HG03135 (cell line): ENCODE results near the gene LIN7B.
A peak's percentile ranks its signal among the peaks of the same experiment; 100 is the strongest.
"Not testable (repeated sequence)": the region's sequence is repeated elsewhere in the genome, so short reads cannot be mapped to it uniquely, and the experiment has no call there.

Experiments
- ATAC-seq: cut with Tn5 transposase; IDR thresholded peaks from one replicate; pipeline ENCODE4 v1.9.1; 2021; ENCODE audit warnings: mild to moderate bottlenecking, moderate library complexity; ENCODE audit not compliant: unreplicated experiment

Gene LIN7B

DNA sequence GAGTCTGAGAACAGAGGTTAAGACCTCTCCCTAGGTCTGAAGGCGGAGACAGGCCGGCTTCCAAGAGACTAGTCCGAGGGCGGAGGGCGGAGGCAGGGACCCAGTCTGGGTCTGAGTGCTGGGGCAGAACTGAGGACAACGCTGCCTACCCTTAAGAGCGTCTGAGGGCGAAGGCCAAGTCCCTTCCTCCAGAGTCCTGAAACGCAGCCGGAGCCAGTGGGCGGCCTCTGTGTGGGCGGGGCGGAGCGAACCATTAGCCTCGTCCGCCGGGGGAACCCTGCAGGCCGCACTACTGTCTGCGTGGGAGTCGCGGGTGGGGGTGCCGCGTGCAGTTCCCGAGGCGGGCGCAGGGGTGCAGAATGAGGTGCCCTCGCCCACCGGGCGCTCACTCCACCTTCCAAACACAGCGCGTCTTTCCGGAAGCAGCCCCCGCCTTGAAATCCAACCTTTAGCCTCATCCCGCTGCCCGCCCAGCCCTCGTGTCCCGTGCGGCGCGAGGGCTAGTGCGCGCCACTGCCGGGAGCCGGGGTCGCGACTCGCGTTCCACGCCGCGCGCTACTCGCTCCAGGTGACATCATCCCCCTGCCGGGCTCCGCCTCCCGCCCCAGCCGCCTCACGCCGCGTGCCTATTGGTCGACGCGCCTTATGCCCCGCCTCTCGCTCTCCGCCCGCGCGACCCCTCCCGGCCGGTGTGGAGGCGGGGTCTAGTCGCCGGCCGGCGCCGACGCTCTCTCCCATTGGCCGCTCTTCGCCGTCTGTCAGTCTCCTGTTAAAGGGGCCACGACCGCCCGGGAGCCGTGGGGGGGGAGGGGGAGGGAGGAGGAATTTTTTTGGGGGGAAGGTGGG, 4.6 kb downstream of the LIN7B start, which contains the start of gene C19orf73:
Gene C19orf73, minus strand, starts transcription at position 579 of the 846 bp plus-strand sequence. Its CDS starts 121 bp downstream, at position 458.
- ATAC-seq: peak; percentile 74

DNA sequence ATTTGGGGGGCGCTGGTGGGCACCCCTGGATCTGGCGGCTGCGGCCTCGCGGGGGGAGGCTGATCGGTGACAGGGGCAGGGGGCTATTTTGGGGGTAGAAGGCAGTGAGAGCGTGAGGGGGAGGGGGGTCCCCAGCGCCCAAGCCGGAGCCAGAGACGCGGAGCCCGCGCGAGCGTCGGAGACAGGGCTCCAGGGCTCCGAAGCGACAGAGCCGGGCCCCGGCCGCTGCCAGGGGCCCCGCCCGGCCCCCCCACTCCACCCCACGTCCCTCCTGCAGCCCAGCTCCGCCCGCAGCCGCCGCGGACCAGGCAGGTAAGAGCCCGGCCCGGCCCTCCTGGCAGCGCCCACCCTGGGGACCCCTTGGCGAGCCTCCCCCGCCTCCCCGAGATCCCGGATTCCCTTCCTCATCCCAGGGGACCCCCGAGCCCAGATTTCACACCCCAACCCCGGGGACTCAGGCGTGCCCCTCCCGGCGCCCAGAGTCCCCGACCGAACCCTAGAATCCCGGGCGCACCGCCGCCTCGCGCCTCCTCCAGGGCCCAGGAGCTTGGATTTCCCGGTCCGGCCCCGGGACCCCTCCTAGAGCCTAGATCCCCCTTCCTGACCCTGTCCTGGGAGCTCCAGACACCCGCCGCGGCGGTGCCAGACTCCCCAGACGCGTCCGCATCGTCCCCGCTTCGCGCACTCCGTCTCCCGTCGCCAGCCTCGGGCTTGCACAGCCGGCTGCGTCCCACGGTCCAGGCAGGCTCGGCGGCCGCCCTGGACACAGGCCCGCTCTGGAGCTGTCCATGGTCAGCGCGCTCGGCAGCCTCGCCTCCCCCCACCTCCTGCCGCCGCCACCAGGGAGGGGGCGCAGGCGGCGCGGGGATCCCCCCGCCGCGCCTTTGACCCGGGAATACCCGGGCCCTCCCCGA, 5.5 kb downstream of the LIN7B start, which contains the start of gene PPFIA3:
Gene PPFIA3, plus strand, starts transcription at position 134 of the 914 bp plus-strand sequence. CDS start 8,330 bp downstream, outside the sequence.
- ATAC-seq: no peak

DNA sequence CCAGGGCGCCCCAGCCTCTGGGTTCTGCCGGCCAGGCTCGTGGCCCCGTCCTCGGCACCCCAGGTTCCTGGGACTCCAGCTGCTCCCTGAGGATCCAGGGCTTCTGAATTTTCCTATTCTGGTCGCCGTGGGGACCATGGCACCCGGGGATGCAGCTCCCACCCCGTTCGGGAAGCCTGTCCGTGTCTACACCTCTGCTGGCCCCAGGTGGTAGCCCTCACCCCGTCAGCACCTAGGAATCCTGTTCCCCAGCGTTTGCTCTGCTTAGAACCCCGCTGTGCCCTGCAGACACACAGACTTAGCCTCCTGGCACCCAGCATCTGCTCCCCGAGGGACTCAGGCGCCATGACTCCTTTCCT, 6.1 kb downstream of the LIN7B start:
- ATAC-seq: no peak

DNA sequence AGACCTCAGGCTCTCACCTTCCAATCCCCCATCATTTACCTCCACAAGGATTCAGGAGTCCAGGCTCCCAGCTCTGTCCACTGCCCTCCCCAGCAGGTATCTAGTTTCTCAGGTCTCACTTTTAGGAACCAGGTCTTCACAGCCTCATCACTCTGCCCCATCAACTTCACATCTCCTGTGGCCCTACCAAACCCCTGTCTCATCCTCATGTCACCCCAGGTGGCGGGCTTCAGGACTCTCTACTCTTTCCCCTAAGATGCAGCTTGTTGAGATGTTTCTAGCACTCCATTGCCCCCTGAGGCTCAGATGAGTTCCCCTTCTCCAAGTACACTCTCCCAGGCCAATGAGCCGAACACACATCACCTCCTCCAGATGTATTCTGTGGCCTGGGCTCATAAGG, 6.7 kb downstream of the LIN7B start:
- no peak for ATAC-seq

DNA sequence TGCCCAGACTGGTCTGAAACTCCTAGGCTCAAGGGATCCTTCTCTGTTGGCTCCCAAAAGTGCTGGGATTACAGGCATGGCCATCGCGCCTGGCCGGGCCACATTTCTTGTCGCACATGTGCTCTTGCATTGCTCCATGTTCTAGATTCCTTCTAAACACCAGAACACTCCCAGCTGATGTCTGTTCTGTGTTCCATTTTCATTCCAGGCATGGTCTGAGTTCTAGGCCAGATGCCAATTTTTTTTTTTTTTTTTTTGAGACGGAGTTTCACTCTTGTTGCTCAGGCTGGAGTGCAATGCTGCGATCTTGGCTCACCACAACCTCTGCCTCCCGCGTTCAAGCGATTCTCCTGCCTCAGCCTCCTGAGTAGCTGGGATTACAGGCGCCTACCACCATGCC, 7.7 kb downstream of the LIN7B start:
- ATAC-seq: not testable (repeated sequence)

DNA sequence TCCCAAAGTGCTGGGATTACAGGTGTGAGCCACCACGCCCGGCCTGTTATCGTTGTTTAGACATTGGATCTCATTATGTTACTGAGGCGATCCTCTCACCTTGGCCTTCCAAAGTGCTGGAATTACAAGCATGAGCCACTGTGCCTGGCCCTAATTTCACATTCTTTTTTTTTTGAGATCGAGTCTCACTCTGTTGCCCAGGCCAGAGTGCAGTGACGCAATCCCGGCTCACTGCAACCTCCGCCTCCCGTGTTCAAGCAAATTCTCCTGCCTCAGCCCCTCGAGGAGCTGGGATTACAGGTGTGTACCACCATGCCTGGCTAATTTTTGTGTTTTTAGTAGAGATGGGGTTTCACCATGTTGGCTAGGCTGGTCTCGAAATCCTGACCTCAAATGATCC, 9.1 kb downstream of the LIN7B start:
- not testable (repeated sequence) for ATAC-seq

DNA sequence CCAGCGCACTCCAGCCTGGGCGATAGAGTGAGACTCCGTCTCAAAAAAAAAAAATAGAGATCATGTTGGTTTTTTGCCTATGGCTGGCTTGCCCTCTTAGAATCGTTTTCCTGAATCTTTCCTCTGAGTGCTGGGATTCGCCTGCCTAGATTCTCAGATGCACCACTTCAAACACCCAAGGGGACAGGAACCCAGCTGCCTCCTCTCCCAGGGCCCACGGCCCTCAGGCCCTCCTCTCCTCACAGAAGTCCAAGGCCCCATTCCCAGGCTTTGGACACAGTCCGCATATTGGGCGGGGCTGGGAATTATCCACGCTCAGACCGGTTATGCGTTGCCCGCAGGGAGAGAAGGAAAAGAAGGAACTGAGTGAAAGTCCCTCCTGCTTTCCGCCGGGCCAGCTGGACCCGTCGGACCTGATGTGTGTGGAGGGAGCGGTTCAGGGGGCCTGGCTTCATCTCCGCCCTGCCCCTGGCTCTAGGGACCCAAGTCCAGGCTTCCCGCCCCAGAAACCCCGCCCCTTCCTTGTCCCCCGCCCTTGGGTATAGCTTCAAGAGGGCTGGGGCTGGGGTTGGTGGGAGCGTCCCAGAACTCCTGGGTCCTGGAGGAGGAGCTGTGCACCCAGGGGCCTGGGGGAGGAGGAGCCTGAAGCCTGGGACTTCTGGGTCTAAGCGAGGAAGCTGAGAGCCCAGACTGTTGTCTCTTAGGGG, 11.0 kb downstream of the LIN7B start:
- no peak for ATAC-seq

DNA sequence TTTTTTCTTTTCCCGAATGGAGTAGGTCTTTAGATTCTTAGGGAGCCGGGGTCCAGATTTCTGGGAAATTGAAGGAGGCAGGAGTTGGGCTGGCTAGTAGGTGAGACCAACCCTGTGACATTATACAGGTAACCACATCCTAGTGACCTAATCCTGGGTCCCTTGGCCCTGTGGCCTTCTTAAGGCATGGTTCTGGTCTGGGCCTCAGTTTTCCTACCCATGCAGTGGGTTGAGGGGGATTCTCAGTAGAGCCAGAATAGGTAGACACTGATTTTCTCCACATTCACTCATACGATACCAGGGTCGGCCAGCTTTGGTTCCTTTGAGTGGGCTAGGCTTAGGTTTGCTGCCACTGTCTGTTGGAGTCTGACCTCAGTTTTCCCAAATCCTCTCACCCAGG, 12.4 kb downstream of the LIN7B start:
- ATAC-seq: no peak

DNA sequence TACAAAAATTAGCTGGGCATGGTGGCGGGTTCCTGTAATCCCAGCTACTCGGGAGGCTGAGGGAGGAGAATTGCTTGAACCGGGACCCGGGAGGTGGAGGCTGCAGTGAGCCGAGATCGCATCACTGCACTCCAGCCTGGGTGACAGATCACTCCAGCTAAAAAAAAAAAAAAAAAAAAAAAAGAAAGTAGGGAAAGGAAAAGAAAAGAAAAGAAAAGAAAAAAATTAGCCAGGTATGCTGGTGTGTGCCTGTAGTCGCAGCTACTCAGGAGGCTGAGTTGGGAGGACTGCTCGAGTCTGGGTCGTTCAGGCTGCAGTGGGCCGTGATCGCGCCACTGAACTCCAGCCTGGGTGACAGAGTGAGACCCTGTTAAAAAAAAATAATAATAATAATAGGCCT, 13.1 kb downstream of the LIN7B start:
- ATAC-seq: not testable (repeated sequence)

DNA sequence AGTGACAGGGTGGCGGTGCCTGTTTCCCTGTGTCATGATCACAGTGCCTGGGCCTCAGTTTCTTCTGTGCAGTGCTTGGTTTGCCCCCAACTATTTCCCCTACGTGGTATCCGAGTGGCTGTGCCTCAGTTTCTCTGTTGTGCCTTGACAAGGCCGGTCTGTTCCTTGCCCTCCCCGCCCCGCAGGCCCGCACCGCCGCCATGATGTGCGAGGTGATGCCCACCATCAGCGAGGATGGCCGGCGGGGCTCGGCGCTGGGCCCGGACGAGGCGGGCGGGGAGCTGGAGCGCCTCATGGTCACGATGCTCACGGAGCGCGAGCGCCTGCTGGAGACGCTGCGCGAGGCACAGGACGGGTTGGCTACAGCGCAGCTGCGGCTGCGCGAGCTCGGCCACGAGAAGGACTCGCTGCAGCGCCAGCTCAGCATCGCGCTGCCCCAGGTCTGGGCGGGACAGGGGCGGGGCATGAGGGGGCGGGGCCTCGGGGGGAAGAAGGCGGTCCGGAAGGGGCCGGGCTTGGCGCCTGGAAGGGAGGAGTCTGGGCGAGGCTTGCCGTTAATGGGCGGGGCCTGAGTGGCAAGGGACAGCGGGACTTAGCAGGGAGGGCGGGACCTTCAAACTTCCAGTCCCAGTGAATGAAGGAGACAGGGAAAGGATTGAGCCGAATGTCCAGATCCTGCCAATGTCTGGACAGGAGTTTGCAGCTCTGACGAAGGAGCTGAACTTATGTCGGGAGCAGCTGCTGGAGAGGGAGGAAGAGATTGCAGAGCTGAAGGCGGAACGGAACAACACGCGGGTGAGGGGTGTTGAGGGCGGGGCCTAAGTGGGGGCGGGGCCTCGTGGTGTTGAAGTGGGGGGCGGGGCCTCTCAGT, 13.7 kb downstream of the LIN7B start:
- peak; percentile 87 for ATAC-seq

DNA sequence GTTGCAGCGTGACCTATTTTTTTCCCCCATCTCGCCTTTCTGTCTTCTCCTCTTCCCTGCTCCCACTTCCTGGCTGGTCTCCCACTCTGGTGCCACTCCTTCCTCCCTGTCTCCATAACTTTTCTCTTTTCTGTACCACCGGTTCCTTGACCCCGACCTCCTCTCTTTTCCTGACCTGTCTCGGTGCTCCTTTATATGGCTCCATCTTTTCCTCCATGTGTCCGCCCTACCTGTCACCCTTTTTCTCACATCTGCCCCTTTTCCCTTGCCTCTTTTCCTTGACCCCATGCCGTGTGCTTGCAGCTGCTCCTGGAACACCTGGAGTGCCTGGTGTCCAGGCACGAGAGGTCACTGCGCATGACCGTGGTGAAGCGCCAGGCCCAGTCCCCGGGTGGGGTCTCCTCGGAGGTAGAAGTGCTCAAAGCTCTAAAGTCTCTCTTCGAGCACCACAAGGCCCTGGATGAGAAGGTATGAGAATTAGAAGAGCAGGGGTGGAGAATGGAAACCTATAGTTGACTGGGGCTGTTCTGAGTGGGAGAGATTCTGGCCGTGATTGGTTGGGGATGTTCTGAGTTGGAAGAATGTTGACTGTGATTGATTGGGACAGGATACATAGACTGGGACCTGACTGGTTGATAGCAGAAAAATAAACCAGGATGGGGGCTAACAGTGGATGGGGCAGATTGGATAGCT, 14.5 kb downstream of the LIN7B start:
- no peak for ATAC-seq

DNA sequence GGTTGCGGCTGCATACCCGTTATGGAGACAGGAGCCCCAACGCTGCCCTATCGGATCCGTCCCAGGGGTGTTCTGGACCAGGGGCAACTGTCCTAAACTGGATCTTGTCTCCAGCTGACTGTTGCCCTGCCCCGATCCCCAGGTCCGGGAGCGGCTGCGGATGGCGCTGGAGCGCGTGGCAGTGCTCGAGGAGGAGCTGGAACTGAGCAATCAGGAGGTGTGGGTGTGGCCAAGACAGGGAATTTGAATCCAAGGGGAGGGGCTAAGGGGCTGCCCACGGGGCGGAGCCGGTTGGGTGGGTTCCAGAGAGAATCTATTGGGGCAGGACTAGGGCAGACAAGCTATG, 15.0 kb downstream of the LIN7B start:
- no peak for ATAC-seq

DNA sequence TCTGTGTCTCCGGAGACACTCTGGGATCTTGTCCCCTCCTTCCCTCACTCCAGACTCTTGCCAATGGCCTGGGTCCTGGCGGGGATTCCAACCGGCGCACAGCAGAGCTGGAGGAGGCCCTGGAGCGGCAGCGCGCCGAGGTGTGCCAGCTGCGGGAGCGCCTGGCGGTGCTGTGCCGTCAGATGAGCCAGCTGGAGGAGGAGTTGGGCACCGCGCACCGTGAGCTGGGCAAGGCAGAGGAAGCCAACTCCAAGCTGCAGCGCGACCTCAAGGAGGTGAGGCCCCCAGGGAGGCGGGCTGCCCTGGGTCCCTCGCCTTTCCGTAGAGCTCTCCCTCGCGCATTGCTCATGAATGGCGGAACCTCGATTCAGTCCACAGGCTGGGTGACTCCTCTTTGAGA, 16.2 kb downstream of the LIN7B start:
- ATAC-seq: no peak

DNA sequence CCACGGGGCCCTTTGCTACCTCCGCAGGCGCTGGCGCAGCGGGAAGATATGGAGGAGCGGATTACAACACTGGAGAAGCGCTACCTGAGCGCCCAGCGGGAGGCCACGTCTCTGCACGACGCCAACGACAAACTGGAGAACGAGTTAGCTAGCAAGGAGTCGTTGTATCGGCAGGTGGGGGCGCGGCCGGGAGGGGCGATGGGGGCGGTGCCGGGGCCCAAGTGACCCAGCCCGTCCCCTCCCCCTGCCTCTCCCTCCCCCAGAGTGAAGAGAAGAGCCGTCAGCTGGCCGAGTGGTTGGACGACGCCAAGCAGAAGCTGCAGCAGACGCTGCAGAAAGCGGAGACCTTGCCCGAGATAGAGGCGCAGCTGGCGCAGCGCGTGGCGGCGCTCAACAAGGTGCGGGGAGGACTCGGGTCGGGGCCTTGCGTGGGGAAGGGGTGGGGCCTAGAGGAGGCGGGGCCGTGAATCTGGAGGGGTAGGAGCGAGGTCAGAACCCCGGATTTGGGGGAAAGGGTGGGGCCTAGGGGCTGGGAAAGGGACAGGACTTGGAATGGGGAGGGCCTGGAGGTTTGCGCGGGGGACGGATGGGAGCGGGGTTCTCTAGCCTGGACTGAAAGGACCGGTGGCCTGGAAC, 18.9 kb downstream of the LIN7B start:
- ATAC-seq: no peak

DNA sequence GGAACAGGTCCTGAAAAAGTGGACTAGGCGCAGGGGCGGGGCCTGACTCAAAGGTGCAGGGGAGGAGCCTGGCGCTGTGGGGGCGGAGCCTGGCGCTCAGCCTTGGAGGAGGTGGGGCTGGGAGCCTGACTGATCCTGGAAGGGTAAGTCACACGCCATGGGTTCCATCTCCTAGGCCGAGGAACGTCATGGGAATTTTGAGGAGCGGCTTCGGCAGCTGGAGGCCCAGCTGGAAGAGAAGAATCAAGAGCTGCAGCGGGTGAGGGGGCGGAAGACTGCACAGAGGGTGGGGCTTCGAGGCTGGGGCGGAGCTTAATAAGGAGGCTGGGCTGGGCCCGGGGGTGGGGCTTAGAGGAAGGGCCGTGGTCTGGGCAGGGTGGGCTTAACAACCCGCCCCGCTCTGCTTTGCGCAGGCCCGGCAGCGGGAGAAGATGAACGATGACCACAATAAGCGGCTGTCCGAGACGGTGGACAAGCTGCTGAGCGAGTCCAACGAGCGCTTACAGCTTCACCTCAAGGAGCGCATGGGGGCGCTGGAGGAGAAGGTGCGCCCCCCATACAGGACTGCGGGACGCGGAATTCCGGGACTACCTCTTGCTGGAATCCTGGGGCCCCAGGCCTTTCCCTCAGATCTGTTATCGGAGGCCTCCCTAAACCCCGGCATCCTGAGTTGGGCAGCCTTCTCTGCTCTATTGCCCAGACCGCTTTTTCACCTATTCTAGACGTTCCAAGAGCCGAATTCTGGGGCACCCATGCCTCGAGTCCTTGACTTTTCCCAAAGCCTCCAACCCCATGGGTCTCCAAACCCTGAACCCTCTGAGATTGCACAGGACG, 19.7 kb downstream of the LIN7B start:
- no peak for ATAC-seq

DNA sequence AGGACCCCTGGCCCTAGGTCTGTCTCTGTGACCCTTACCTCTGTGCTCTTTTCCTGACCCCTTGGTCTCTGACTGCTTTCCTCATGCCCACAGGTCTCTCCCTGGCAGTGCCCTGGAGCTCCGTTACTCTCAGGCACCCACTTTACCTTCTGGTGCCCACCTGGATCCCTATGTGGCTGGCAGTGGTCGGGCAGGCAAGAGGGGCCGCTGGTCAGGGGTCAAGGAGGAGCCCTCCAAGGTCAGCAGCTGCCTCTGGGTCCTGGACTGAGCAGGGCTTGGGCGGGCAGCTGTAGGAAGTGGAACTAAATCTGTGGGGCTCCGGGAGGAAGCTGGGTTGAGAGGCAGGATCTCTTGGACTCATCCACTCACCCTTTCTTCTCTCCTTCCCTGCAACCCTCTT, 21.5 kb downstream of the LIN7B start:
- no peak for ATAC-seq

DNA sequence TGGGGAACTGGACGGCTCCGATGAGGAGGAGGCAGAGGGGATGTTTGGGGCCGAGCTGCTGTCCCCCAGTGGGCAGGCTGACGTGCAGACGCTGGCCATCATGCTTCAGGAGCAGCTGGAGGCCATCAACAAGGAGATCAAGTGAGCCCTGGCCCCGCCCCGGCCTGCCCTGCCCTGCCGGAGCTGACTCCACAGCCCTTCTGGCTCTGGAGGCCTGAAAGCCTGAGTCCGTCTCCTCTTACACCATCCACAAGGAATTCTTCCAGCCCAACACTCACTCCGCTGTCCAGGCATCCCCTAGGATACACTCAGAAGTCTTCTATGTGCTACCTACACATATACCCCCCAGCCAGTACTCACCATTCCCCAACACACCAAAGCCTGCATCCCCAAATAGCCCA, 22.6 kb downstream of the LIN7B start:
- no peak for ATAC-seq

DNA sequence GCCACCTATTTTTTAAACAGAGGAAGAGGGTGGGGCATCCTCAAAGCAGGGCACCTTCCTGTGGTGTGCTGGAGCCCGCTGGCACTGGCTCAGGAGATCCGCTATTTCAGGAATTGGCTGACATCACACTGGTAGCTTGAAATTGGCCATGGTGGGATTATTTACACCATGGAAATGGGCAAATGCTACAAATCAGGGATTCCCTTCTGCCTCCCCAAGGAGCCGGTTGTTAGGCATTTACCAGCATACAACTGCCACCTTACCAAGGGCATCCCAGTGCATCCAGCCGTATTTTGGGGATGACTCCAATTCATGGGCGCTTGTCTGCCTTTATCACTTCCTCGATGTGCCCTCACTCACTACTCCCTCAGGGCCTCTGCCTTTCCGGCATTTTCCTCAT, 26.8 kb downstream of the LIN7B start:
- no peak for ATAC-seq
